Fibroblast of skin of scalp (primary cell): ENCODE data around the gene FAM131C.

Source experiments
- DNase-seq: peaks from one replicate; pipeline ENCODE4 v3.0.0-alpha.2; 2013

FAM131C gene

GRCh38 chr1:16099412-16099811, 26.0 kb upstream of the FAM131C start:
- DNase-seq, result no peak

- no peak for DNase-seq
These were observed 22.0 kb upstream of the FAM131C start for GRCh38 chr1:16095447-16095846.

- DNase-seq, result no peak
These were observed 21.2 kb upstream of the FAM131C start for GRCh38 chr1:16094453-16095158.

GRCh38 chr1:16093611-16094010, 20.2 kb upstream of the FAM131C start:
- no peak for DNase-seq

- no peak for DNase-seq
These were observed 19.6 kb upstream of the FAM131C start for GRCh38 chr1:16092923-16093511.

- no peak for DNase-seq
These were observed 18.9 kb upstream of the FAM131C start for GRCh38 chr1:16092097-16092922.

GRCh38 chr1:16091296-16091695, 17.8 kb upstream of the FAM131C start:
- no peak for DNase-seq

- no peak for DNase-seq
These were observed 16.8 kb upstream of the FAM131C start for GRCh38 chr1:16090076-16090826.

GRCh38 chr1:16088996-16089395, 15.5 kb upstream of the FAM131C start:
- no peak for DNase-seq

GRCh38 chr1:16088351-16088911, 15.0 kb upstream of the FAM131C start:
- DNase-seq, result no peak

GRCh38 chr1:16087733-16088132, 14.3 kb upstream of the FAM131C start:
- no peak for DNase-seq

- DNase-seq, result no peak
These were observed 12.1 kb upstream of the FAM131C start for GRCh38 chr1:16085522-16085921.

- DNase-seq, result no peak
These were observed 10.0 kb upstream of the FAM131C start for GRCh38 chr1:16083486-16083885.

GRCh38 chr1:16082283-16083038, 9.0 kb upstream of the FAM131C start:
- peak; percentile 62 for DNase-seq

- DNase-seq, result no peak
These were observed 8.2 kb upstream of the FAM131C start for GRCh38 chr1:16081636-16082035.

GRCh38 chr1:16080422-16081150, 7.1 kb upstream of the FAM131C start:
- no peak for DNase-seq

- peak; percentile 72 for DNase-seq
These were observed 5.6 kb upstream of the FAM131C start for GRCh38 chr1:16078925-16079656.

- no peak for DNase-seq
These were observed 4.2 kb upstream of the FAM131C start for GRCh38 chr1:16077406-16078245.

- peak; percentile 27 for DNase-seq
These were observed 3.4 kb upstream of the FAM131C start for GRCh38 chr1:16076865-16077238.
